GM12878 (cell line): ENCODE data around the gene LSP1. TPM values are rescaled to one million over a fixed set of nuclear protein-coding genes. Genes with fewer than 3 reads are reported as not detected.

ENCODE experiments used
- ATAC-seq: fragments of 200-7000 bp; cut with Tn5 transposase; 3 replicates; pipeline ENCODE4 v1.9.1; 2020; ENCODE audit warnings: mild to moderate bottlenecking, moderate library complexity
- BruUV-seq: library from RNA; stranded (reverse); fragments of 400-500 nt; replicated peaks from 2 replicates; lab custom pipeline; 2021; lab: Mats Ljungman, UMichigan
- CTCF ChIA-PET: fragments of 300-600 bp; sonication (Branson Sonifier 250); formaldehyde crosslinking; extraction: SDS; loops from one replicate; lab custom pipeline; 2021; ENCODE audit warnings: inconsistent platforms; lab: Yijun Ruan, JAX
- POLR2A ChIA-PET: fragments of 350-600 bp; formaldehyde crosslinking; extraction: SDS; loops from one replicate; lab custom pipeline; 2021; ENCODE audit warnings: inconsistent platforms; lab: Charles Lee
- RAD21 ChIA-PET: fragments of 300-600 bp; sonication (Branson Sonifier 250); formaldehyde crosslinking; loops from one replicate; lab custom pipeline; 2023; ENCODE audit warnings: antibody characterized with exemption; ENCODE audit not compliant: unreplicated experiment; lab: Charles Lee
- SMC1A ChIA-PET: fragments of 300-600 bp; sonication (Branson Sonifier 250); formaldehyde crosslinking; loops from one replicate; lab custom pipeline; 2023; ENCODE audit not compliant: unreplicated experiment, uncharacterized antibody; lab: Charles Lee
- DNase-seq: peaks from one replicate; pipeline ENCODE4 v3.0.0-alpha.2; 2011; ENCODE audit warnings: low read depth, low spot score
- FAIRE-seq: peaks from 3 replicates; lab custom pipeline; 2011; peaks lifted over from hg19 to GRCh38; lab: Jason Lieb, UNC
- H2AFZ ChIP-seq: 2 replicates; pipeline ENCODE4 v1.6.0; 2011; ENCODE audit warnings: low read depth, low read length, control low read depth; ENCODE audit not compliant: control insufficient read depth
- H3K27ac ChIP-seq: 2 replicates; pipeline ENCODE4 v1.5.1; 2011; ENCODE audit warnings: control low read depth; ENCODE audit not compliant: control insufficient read depth, insufficient read depth
- H3K27me3 ChIP-seq, 2 experiments: replicated peaks in 1 of 2; 2 replicates each; pipeline versions ENCODE4 v1.6.0 to v1.6.1; 2011; ENCODE audit warnings: low read length in 1 of 2; ENCODE audit not compliant: control insufficient read depth in 2 of 2, insufficient read depth in 2 of 2
- H3K36me3 ChIP-seq, 2 experiments: 2 replicates each; pipeline ENCODE4 v1.5.1; 2011; ENCODE audit warnings: low read length in 1 of 2; ENCODE audit not compliant: control insufficient read depth in 2 of 2, insufficient read depth in 2 of 2
- H3K4me1 ChIP-seq: 2 replicates; pipeline ENCODE4 v1.6.1; 2011; ENCODE audit warnings: mild to moderate bottlenecking, low read length, moderate library complexity, mixed read lengths; ENCODE audit not compliant: control insufficient read depth, insufficient read depth
- H3K4me2 ChIP-seq: 2 replicates; pipeline ENCODE4 v1.6.0; 2011; ENCODE audit warnings: control low read depth; ENCODE audit not compliant: control insufficient read depth, insufficient read depth
- H3K4me3 ChIP-seq: fragments of 200-600 bp; sonication (generic); 2 replicates; pipeline ENCODE4 v1.5.1; 2016
- H3K79me2 ChIP-seq: 2 replicates; pipeline ENCODE4 v1.6.0; 2011; ENCODE audit warnings: low read length; ENCODE audit not compliant: control insufficient read depth, insufficient read depth
- H3K9ac ChIP-seq: 2 replicates; pipeline ENCODE4 v1.8.0; 2011; ENCODE audit warnings: low read length, control low read depth, mixed read lengths; ENCODE audit not compliant: control insufficient read depth, insufficient read depth
- H3K9me3 ChIP-seq: replicated peaks from 3 replicates; pipeline ENCODE4 v1.5.1; 2011; ENCODE audit warnings: mild to moderate bottlenecking, low read length; ENCODE audit not compliant: control insufficient read depth, insufficient read depth
- H4K20me1 ChIP-seq: 2 replicates; pipeline ENCODE4 v1.6.0; 2011; ENCODE audit not compliant: control insufficient read depth, insufficient read depth
- ATF2 ChIP-seq: IDR thresholded peaks from 2 replicates; pipeline ENCODE4 v1.6.1; 2012; ENCODE audit warnings: low read length, inconsistent platforms
- EED ChIP-seq: sonication (generic); IDR thresholded peaks from 2 replicates; pipeline ENCODE4 v1.6.1; 2016; ENCODE audit warnings: antibody characterized with exemption, low read depth
- IRF4 ChIP-seq: IDR thresholded peaks from 2 replicates; pipeline ENCODE4 v1.6.1; 2011; ENCODE audit warnings: low read depth, low read length
- ZBED1 ChIP-seq: IDR thresholded peaks from 2 replicates; pipeline ENCODE4 v1.6.1; 2016; ENCODE audit warnings: borderline replicate concordance
- WGBS: methylation state at CpG from one replicate; pipeline ENCODE4 v1.1.6; 2016; ENCODE audit warnings: low lambda C conversion rate; ENCODE audit not compliant: insufficient replicate concordance, insufficient coverage; ENCODE audit errors: missing lambda C conversion rate; 5-methylcytosine and 5-hydroxymethylcytosine counted together
- in situ Hi-C: fragments of 300-500 bp; cut with MboI; formaldehyde crosslinking; loops from 9 replicates; pipeline ENCODE4 v1.14.3; 2018; ENCODE audit warnings: mixed read lengths
- intact Hi-C: fragments of 100-400 bp; cut with micrococcal nuclease; formaldehyde crosslinking; loops from one replicate; pipeline ENCODE4 v1.14.2; 2022; ENCODE audit not compliant: unreplicated experiment
- polyA plus RNA-seq, 11 experiments: library from polyadenylated mRNA; depleted of rRNA in 4 of 11; unstranded in 6 of 11; stranded (reverse) in 5 of 11; fragments of >200 nt; fragmentation: Nextera tagmentation in 4 of 11; fragmentation: Illumina TruSeq in 1 of 11; extraction: Ambion mirVana in 4 of 11; extraction: Trizol in 1 of 11; gene quantifications; 1 replicate in 1 of 11; 2 replicates in 10 of 11; pipeline versions ENCODE4 v1.2.1 to v1.2.3, GENCODE V29; 2011 to 2016; ENCODE audit warnings: inconsistent platforms in 2 of 11, missing spikeins in 2 of 11, low read depth in 1 of 11
- total RNA-seq, 4 experiments: library from RNA; depleted of rRNA in 3 of 4; stranded (reverse); fragments of >200 nt in 3 of 4; fragmentation: Illumina TruSeq in 1 of 4; extraction: Trizol in 1 of 4; gene quantifications; 2 replicates each; pipeline versions ENCODE4 v1.2.1 to v1.2.3, GENCODE V29; 2013 to 2021
- TF ChIP-seq, protein P1 (sequence below): fragments of 450-650 bp; IDR thresholded peaks from 2 replicates; pipeline ENCODE4 v1.6.1; 2014; ENCODE audit warnings: mild to moderate bottlenecking

The LSP1 gene
- total and polyA plus RNA-seq, 10 of the 15 experiments (the other 5 are each of a cell fraction or from before 2014, with no cell fraction given) = 19.2 to 488 (median 369) TPM

- Histone ChIP-seq H3K4me3 (no peak overlapping the region), H3K79me2 (no peaks in the 10 kb centered on the region), H2AFZ (no peak overlapping the region), H3K4me2 (no peak overlapping the region), H3K4me1 (no peaks in the 10 kb centered on the region), H3K9me3 (no peaks in the 10 kb centered on the region; the same call in 2 of the 3 replicates), H3K9ac (no peak overlapping the region), H3K36me3 (no peaks in the 10 kb centered on the region), H3K27ac (no peak overlapping the region), H3K27me3 (no peaks in the 10 kb centered on the region), H4K20me1 (no peaks in the 10 kb centered on the region)
- ChIA-PET POLR2A (no interaction called here), RAD21 (no interaction called here), CTCF (interaction anchor here (0.7 to 1.0 kb wide), 2 partner anchors 9 to 31 kb away, joined by 3 to 4 read pairs; no protein-coding TSS in a partner anchor), SMC1A (no interaction called here)
- ATAC-seq = no peak
- WGBS = 49% methylated on average over 13 of the region's 13 CpGs
- intact Hi-C loops = no loop called here
- FAIRE-seq = no peak
- BruUV-seq = no TSS peak
- DNase-seq = no peak
- TF ChIP-seq ZBED1 = no peak
- TF ChIP-seq IRF4 = no peak
- no peak for TF ChIP-seq EED
- TF ChIP-seq ATF2 = no peak
- TF ChIP-seq, protein P1, sequence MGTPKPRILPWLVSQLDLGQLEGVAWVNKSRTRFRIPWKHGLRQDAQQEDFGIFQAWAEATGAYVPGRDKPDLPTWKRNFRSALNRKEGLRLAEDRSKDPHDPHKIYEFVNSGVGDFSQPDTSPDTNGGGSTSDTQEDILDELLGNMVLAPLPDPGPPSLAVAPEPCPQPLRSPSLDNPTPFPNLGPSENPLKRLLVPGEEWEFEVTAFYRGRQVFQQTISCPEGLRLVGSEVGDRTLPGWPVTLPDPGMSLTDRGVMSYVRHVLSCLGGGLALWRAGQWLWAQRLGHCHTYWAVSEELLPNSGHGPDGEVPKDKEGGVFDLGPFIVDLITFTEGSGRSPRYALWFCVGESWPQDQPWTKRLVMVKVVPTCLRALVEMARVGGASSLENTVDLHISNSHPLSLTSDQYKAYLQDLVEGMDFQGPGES = no peak
- in situ Hi-C loops = no loop called here
Observed at GRCh38 chr11:1912289-1912878, 59.5 kb downstream of the LSP1 start.
